H1 (cell line): ENCODE data around the gene WFDC1.

ENCODE experiments used
- BRCA1 ChIP-seq: IDR thresholded peaks from 2 replicates; pipeline ENCODE4 v1.6.1; 2012; ENCODE audit warnings: low read depth, low read length, improper control_type of control experiment
- EGR1 ChIP-seq: IDR thresholded peaks from 2 replicates; pipeline ENCODE4 v1.6.1; 2011; ENCODE audit warnings: low read depth, low read length, borderline replicate concordance
- EP300 ChIP-seq, 2 experiments: IDR thresholded peaks; 1 replicate in 1 of 2; 2 replicates in 1 of 2; pipeline ENCODE4 v1.6.1; 2011 to 2012; ENCODE audit warnings: low read depth in 2 of 2, low read length in 2 of 2, mild to moderate bottlenecking in 2 of 2, borderline replicate concordance in 1 of 2, inconsistent platforms in 1 of 2, moderate library complexity in 1 of 2
- EZH2 ChIP-seq: fragments of 200-600 bp; sonication (generic); IDR thresholded peaks from 2 replicates; pipeline ENCODE4 v1.7.1; 2012; ENCODE audit warnings: low read depth, mild to moderate bottlenecking, moderate library complexity, low read length, inconsistent platforms; ENCODE audit not compliant: severe bottlenecking
- JUND ChIP-seq: IDR thresholded peaks from 2 replicates; pipeline ENCODE4 v1.6.1; 2011; ENCODE audit warnings: mild to moderate bottlenecking, improper control_type of control experiment, low read length
- KDM5A ChIP-seq: fragments of 200-600 bp; IDR thresholded peaks from 2 replicates; pipeline ENCODE4 v1.7.1; 2012; ENCODE audit warnings: mild to moderate bottlenecking, low read length, inconsistent platforms, mixed read lengths
- NRF1 ChIP-seq: IDR thresholded peaks from 2 replicates; pipeline ENCODE4 v1.6.1; 2011; ENCODE audit warnings: mild to moderate bottlenecking, low read depth, low read length, improper control_type of control experiment
- POLR2A ChIP-seq, 2 experiments: IDR thresholded peaks; 1 replicate in 1 of 2; 2 replicates in 1 of 2; pipeline ENCODE4 v1.6.1; 2011; ENCODE audit warnings: low read depth in 2 of 2, low read length in 2 of 2, mild to moderate bottlenecking in 2 of 2; ENCODE audit errors: control extremely low read depth in 1 of 2
- POLR2AphosphoS5 ChIP-seq: IDR thresholded peaks from 2 replicates; pipeline ENCODE4 v1.6.1; 2011; ENCODE audit warnings: low read depth, low read length
- RFX5 ChIP-seq: IDR thresholded peaks from 2 replicates; pipeline ENCODE4 v1.6.1; 2011; ENCODE audit warnings: low read depth, low read length, improper control_type of control experiment, borderline replicate concordance
- TBP ChIP-seq: IDR thresholded peaks from 2 replicates; pipeline ENCODE4 v1.6.1; 2011; ENCODE audit warnings: low read depth, low read length, improper control_type of control experiment
- TF ChIP-seq, protein P1 (sequence below), 3 experiments: IDR thresholded peaks; 1 replicate in 2 of 3; 2 replicates in 1 of 3; pipeline versions ENCODE4 v1.5.1 to v1.6.1; 2011; ENCODE audit warnings: low read length in 3 of 3, mild to moderate bottlenecking in 3 of 3, inconsistent platforms in 2 of 3, low read depth in 1 of 3, moderate library complexity in 1 of 3; ENCODE audit not compliant: insufficient read depth in 1 of 3; ENCODE audit errors: control extremely low read depth in 1 of 3
- TF ChIP-seq, protein P2 (sequence below): IDR thresholded peaks from 2 replicates; pipeline ENCODE4 v1.6.1; 2011; ENCODE audit warnings: low read length, improper control_type of control experiment
- TF ChIP-seq, protein P3 (sequence below): IDR thresholded peaks from 2 replicates; pipeline ENCODE4 v1.6.1; 2012; ENCODE audit warnings: inconsistent platforms

DNA sequence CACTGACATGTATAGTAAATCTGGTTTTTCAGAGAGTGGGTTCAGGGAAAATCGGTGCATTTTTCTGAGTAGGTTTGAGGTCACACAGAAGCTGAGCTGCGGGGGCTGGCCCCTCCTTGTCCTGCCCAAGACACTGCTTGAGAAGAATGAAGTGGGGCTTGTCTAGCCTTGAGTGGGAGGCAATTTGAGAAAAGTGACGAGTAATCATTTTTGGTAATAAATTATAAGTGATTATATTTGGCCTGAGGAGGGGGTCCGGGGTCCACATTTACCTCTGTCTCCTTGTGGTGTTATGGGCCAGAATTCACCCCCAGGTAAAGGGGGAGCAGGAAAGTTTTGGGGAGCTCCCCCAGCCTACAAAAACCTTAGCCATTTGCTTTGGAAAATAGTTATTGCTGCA is 28.1 kb downstream of the WFDC1 start:
- TF ChIP-seq, protein P1, sequence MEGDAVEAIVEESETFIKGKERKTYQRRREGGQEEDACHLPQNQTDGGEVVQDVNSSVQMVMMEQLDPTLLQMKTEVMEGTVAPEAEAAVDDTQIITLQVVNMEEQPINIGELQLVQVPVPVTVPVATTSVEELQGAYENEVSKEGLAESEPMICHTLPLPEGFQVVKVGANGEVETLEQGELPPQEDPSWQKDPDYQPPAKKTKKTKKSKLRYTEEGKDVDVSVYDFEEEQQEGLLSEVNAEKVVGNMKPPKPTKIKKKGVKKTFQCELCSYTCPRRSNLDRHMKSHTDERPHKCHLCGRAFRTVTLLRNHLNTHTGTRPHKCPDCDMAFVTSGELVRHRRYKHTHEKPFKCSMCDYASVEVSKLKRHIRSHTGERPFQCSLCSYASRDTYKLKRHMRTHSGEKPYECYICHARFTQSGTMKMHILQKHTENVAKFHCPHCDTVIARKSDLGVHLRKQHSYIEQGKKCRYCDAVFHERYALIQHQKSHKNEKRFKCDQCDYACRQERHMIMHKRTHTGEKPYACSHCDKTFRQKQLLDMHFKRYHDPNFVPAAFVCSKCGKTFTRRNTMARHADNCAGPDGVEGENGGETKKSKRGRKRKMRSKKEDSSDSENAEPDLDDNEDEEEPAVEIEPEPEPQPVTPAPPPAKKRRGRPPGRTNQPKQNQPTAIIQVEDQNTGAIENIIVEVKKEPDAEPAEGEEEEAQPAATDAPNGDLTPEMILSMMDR (IDR thresholded peaks at IDR 0.05; ENCODE audit: control extremely low read depth in 1 of 3, insufficient read depth in 1 of 3, low read depth in 1 of 3, low read length in 3 of 3): no peak
- no peak for TF ChIP-seq JUND
- no peak for TF ChIP-seq KDM5A
- no peak for TF ChIP-seq EP300 (IDR thresholded peaks at IDR 0.05; ENCODE audit: borderline replicate concordance in 1 of 2, low read depth in 2 of 2, low read length in 2 of 2)
- no peak for TF ChIP-seq POLR2A (IDR thresholded peaks at IDR 0.05; ENCODE audit: control extremely low read depth in 1 of 2, low read depth in 2 of 2, low read length in 2 of 2)
- TF ChIP-seq EGR1: no peak
- TF ChIP-seq, protein P2, sequence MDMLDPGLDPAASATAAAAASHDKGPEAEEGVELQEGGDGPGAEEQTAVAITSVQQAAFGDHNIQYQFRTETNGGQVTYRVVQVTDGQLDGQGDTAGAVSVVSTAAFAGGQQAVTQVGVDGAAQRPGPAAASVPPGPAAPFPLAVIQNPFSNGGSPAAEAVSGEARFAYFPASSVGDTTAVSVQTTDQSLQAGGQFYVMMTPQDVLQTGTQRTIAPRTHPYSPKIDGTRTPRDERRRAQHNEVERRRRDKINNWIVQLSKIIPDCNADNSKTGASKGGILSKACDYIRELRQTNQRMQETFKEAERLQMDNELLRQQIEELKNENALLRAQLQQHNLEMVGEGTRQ: no peak
- TF ChIP-seq RFX5: no peak
- no peak for TF ChIP-seq BRCA1
- no peak for TF ChIP-seq POLR2AphosphoS5
- no peak for TF ChIP-seq TBP
- no peak for TF ChIP-seq EZH2
- TF ChIP-seq, protein P3, sequence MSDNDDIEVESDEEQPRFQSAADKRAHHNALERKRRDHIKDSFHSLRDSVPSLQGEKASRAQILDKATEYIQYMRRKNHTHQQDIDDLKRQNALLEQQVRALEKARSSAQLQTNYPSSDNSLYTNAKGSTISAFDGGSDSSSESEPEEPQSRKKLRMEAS: no peak
- TF ChIP-seq NRF1: no peak
